Type B pancreatic cell (in vitro differentiated cells): ENCODE measurements around the gene TMCC1. TPM values are rescaled to one million over a fixed set of nuclear protein-coding genes. Genes with fewer than 3 reads are reported as not detected.
A peak's percentile ranks its signal among the peaks of the same experiment; 100 is the strongest.

Source experiments
- DNase-seq: peaks from one replicate; pipeline ENCODE4 v3.0.0; 2021; ENCODE audit warnings: mixed read lengths; ENCODE audit not compliant: unreplicated experiment; ENCODE audit errors: extremely low spot score
- H3K27ac Mint-ChIP-seq: 2 replicates; pipeline ENCODE4 v1.8.0; 2021; ENCODE audit warnings: mild to moderate bottlenecking, mixed read lengths
- H3K27me3 Mint-ChIP-seq: 2 replicates; pipeline ENCODE4 v1.8.0; 2021; ENCODE audit warnings: mixed read lengths
- H3K36me3 Mint-ChIP-seq: 2 replicates; pipeline ENCODE4 v1.8.0; 2021; ENCODE audit warnings: mixed read lengths
- H3K4me1 Mint-ChIP-seq: one replicate; pipeline ENCODE4 v1.8.0; 2021; ENCODE audit warnings: mixed read lengths; ENCODE audit not compliant: unreplicated experiment
- H3K4me3 Mint-ChIP-seq: 2 replicates; pipeline ENCODE4 v1.8.0; 2021; ENCODE audit warnings: mild to moderate bottlenecking, mixed read lengths
- H3K9me3 Mint-ChIP-seq: 2 replicates; pipeline ENCODE4 v1.8.0; 2021; ENCODE audit warnings: mixed read lengths
- total RNA-seq: library from RNA; stranded (reverse); gene quantifications from 2 replicates; pipeline ENCODE4 v1.2.1, GENCODE V29; 2021; ENCODE audit warnings: low replicate concordance
- TF ChIP-seq, protein P1 (sequence below): fragments of 200-600 bp; sonication (generic); conservative IDR thresholded peaks from 2 replicates; pipeline ENCODE4 v1.5.0; 2021; ENCODE audit warnings: antibody characterized with exemption, mild to moderate bottlenecking

The TMCC1 gene
- total RNA-seq, 1 donor from 2014 or later = 46.9 TPM

DNA sequence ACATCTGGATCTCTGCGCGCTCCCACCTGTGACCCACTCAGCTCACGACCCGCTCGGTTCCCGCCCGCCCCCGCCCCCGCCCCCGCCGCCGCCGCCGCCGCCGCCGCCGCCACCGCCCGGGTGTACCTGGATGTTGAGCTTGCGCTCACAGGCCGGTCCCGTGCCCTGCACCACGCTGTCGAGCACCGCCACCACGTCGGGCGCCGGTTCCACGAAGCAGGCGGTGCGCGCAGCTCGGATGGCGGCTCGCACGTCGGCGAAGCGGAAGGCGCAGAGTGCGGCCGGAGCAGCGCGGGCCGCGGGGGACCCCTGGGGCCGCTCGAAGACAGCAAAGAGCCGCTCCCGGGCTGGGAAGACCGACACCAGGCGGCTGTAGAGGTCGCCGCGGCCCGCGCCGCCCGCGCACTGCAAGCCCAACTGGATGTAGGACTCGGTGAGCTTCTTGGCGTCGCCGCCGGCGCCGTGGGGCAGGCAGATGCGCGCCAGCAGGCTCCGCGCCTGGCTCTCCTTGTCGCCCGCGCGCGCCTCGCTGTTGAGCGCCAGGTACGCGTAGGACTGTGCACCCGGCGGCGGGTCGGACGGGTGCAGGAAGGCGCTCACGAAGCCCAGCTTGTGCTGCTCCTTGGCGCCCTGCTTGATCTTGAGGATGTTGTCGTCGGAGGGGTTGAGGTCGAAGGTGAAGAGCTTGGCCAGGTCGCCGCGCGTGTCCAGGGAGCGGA is 288.1 kb downstream of the TMCC1 start:
- H3K4me3 Mint-ChIP-seq = peak overlapping the region; percentile 96
- no peaks in the 10 kb centered on the region for H3K36me3 Mint-ChIP-seq
- peak overlapping the region; percentile 93 for H3K27ac Mint-ChIP-seq
- H3K27me3 Mint-ChIP-seq = peaks cover 24% of the 10 kb centered on the region
- TF ChIP-seq, protein P1, sequence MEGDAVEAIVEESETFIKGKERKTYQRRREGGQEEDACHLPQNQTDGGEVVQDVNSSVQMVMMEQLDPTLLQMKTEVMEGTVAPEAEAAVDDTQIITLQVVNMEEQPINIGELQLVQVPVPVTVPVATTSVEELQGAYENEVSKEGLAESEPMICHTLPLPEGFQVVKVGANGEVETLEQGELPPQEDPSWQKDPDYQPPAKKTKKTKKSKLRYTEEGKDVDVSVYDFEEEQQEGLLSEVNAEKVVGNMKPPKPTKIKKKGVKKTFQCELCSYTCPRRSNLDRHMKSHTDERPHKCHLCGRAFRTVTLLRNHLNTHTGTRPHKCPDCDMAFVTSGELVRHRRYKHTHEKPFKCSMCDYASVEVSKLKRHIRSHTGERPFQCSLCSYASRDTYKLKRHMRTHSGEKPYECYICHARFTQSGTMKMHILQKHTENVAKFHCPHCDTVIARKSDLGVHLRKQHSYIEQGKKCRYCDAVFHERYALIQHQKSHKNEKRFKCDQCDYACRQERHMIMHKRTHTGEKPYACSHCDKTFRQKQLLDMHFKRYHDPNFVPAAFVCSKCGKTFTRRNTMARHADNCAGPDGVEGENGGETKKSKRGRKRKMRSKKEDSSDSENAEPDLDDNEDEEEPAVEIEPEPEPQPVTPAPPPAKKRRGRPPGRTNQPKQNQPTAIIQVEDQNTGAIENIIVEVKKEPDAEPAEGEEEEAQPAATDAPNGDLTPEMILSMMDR = peak; percentile 44
- H3K9me3 Mint-ChIP-seq = no peaks in the 10 kb centered on the region
- DNase-seq = no peak
- H3K4me1 Mint-ChIP-seq = peaks cover 42% of the 10 kb centered on the region

DNA sequence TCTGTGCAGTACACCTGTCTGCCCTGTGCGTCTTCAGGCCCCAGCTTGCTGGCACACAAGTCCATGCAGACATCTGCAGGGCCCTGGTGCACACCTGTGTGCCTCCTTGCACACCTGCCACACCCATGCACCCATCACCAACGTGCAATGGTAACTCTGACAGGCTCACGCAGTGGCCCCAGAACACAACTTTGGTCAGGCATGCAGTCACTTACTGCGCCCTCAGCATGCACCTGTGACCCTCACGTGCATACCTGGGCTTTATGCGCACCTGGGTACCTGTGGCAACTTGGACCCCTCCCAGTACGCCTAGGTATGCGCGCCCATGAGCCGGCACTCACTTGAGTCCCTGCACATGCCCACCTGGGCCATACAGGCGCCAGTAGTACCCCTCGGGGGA is 288.7 kb downstream of the TMCC1 start:
- Mint-ChIP-seq H3K27me3 (peaks cover 24% of the 10 kb centered on the region), H3K4me3 (peak overlapping the region; percentile 81), H3K36me3 (no peaks in the 10 kb centered on the region), H3K4me1 (peaks cover 44% of the 10 kb centered on the region), H3K27ac (peak overlapping the region; percentile 39), H3K9me3 (no peaks in the 10 kb centered on the region)
- DNase-seq = no peak
- TF ChIP-seq, protein P1 = no peak

DNA sequence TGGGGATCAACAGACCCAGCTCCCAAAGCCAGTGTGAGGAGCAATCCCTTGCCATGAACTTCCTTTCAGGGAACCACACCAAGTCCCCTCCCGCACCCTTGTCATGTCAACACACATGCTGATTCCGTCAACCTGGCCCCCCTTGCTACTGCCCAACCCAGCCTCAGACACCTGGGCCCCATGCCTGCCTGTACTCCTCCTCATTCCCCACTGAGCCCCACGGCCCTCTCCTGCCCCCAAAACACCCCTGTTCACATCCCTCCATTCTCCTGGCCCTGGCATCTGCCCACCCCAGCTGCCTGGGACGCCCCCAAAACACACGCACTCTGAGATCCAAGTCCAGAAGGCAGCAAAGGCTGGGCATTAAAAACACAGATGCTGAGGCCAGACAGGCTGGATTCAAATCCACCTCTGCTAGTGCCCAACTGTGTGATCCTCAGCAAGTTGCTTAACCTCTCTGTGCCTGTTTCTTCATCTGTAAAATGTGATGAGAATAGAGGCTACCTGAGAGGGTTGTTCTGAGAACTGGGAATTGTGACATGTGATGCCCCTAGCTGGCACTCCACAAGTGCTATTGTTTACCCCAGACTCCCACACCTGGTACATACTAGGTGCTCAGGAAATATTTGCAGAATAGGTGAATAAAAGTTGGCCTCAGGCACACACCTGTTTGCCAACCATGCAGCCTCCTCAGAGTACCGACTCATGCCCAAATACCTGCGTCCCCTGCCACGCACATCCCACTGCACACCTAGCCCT is 289.3 kb downstream of the TMCC1 start:
- peaks cover 24% of the 10 kb centered on the region for H3K27me3 Mint-ChIP-seq
- peaks cover 44% of the 10 kb centered on the region for H3K4me1 Mint-ChIP-seq
- DNase-seq = no peak
- H3K36me3 Mint-ChIP-seq = no peaks in the 10 kb centered on the region
- peak overlapping the region; percentile 81 for H3K4me3 Mint-ChIP-seq
- TF ChIP-seq, protein P1 = no peak
- H3K27ac Mint-ChIP-seq = peak overlapping the region; percentile 39
- no peaks in the 10 kb centered on the region for H3K9me3 Mint-ChIP-seq

DNA sequence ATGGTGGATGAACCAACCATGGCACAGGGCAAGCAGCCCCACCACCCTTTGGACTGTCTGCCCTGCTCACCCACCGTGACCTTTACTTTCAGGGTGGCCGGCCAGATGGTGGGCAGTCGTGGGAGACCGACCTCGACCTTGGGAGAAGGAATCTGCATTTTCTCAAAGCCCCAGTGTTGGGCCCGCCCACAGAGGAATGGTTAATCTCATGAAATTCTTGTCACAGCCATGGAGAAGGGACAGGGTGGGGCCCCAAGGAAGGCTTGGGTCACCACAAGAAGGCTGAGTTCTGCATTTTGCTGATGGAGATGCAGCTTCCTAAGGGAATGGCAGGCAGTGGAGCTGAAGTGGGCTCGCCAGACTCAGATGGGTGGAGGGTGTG is 290.0 kb downstream of the TMCC1 start:
- Mint-ChIP-seq H3K36me3 (no peaks in the 10 kb centered on the region), H3K4me3 (peak overlapping the region; percentile 81), H3K27ac (peak overlapping the region; percentile 36), H3K9me3 (no peaks in the 10 kb centered on the region), H3K27me3 (peaks cover 22% of the 10 kb centered on the region), H3K4me1 (peaks cover 44% of the 10 kb centered on the region)
- DNase-seq = no peak
- TF ChIP-seq, protein P1 = no peak

DNA sequence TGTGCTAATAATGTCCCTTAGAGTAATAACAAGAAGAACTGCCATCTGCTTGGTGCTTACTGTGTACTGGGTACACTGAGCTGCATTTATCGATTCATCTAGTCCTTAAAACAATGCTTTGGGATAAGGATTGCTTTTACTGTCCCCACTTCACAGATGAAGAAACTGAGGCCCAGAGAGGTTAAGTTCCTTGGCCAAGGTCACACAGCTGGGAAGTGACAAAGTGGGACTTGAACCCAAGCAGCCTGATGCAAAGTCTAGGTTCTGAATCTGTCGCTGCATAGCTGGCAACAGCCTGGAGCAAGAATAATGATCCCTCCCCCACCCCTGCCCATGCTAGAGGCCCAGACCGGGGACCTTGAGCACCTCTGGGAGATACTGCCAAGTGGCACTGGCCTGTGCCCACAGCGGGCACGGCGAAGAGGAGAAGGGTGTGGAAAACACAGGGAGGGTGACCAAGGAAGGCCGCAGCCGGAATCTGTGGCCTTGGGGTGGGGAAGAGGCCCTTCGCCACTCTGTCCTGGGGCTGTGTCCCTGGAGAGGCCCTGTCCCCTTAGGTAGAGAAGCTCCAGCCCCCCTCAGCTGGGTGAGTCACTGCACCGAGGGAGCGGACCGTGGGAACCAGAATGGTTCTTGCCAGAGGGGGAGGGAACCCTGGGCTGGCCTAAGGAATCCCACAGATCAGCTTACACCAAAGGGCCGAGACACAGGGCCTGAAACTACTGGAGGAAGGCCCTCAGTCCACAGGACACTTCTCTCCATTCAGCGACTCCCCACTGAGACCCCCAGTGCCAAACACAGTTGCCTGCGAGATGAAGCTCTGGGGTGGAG is 290.6 kb downstream of the TMCC1 start:
- Mint-ChIP-seq H3K4me3 (peak overlapping the region; percentile 81), H3K4me1 (peaks cover 44% of the 10 kb centered on the region), H3K27me3 (peaks cover 19% of the 10 kb centered on the region), H3K27ac (peak overlapping the region; percentile 36), H3K9me3 (no peaks in the 10 kb centered on the region), H3K36me3 (no peaks in the 10 kb centered on the region)
- no peak for DNase-seq
- TF ChIP-seq, protein P1 = no peak
